Measurements from ENCODE around the gene POU3F2. TPM values are rescaled to one million over a fixed set of nuclear protein-coding genes. Genes with fewer than 3 reads are reported as not detected.

POU3F2 gene
- total RNA-seq, 1 donor from 2014 or later, result not detected

- intact Hi-C loops (cut with DNase I), result no loop called here
- no peaks in the 10 kb centered on the region for H3K4me1 ChIP-seq
- H3K4me3 ChIP-seq, result no peak overlapping the region
- no peaks in the 10 kb centered on the region for H3K9me3 ChIP-seq
- H3K27ac ChIP-seq, result no peak overlapping the region
- no peaks in the 10 kb centered on the region for H3K27me3 ChIP-seq
- DNase-seq, result no peak
- no peak for TF ChIP-seq CTCF (IDR thresholded peaks at IDR 0.05)
- no peak for ATAC-seq
- H3K36me3 ChIP-seq, result peaks cover 10% of the 10 kb centered on the region
These were observed 46.1 kb downstream of the POU3F2 start for GRCh38 chr6:98880486-98880885.

- Histone ChIP-seq H3K4me3 (no peak overlapping the region), H3K4me1 (no peaks in the 10 kb centered on the region), H3K36me3 (no peaks in the 10 kb centered on the region), H3K27me3 (no peaks in the 10 kb centered on the region), H3K27ac (no peak overlapping the region), H3K9me3 (no peaks in the 10 kb centered on the region)
- intact Hi-C loops (cut with DNase I), result no loop called here
- DNase-seq (no peak), ATAC-seq (no peak)
- no peak for TF ChIP-seq CTCF (IDR thresholded peaks at IDR 0.05)
These were observed 51.0 kb downstream of the POU3F2 start for GRCh38 chr6:98885330-98885729.

GRCh38 chr6:98887650-98888049 is 53.3 kb downstream of the POU3F2 start:
- H3K9me3 ChIP-seq, result no peaks in the 10 kb centered on the region
- no peak overlapping the region for H3K4me3 ChIP-seq
- H3K27me3 ChIP-seq, result no peaks in the 10 kb centered on the region
- H3K36me3 ChIP-seq, result peaks cover 3% of the 10 kb centered on the region
- H3K27ac ChIP-seq, result no peak overlapping the region
- no peaks in the 10 kb centered on the region for H3K4me1 ChIP-seq
- TF ChIP-seq CTCF (IDR thresholded peaks at IDR 0.05), result no peak
- ATAC-seq, result no peak
- intact Hi-C loops (cut with DNase I), result no loop called here
- DNase-seq, result no peak

Other genes with a start within 250 kb of the POU3F2 start
- gene FBXL4, start 113.4 kb downstream of the POU3F2 start, total RNA-seq, result 18.5 TPM

All from upper lobe of right lung (tissue), 1 donor.